ENCODE results near the gene WWOX. TPM values are rescaled to one million over a fixed set of nuclear protein-coding genes. Genes with fewer than 3 reads are reported as not detected.
"Not testable (repeated sequence)": the region's sequence is repeated elsewhere in the genome, so short reads cannot be mapped to it uniquely, and the experiment has no call there.

The WWOX gene
- total RNA-seq, 1 experiment from 2014 or later = 38.9 TPM

DNA sequence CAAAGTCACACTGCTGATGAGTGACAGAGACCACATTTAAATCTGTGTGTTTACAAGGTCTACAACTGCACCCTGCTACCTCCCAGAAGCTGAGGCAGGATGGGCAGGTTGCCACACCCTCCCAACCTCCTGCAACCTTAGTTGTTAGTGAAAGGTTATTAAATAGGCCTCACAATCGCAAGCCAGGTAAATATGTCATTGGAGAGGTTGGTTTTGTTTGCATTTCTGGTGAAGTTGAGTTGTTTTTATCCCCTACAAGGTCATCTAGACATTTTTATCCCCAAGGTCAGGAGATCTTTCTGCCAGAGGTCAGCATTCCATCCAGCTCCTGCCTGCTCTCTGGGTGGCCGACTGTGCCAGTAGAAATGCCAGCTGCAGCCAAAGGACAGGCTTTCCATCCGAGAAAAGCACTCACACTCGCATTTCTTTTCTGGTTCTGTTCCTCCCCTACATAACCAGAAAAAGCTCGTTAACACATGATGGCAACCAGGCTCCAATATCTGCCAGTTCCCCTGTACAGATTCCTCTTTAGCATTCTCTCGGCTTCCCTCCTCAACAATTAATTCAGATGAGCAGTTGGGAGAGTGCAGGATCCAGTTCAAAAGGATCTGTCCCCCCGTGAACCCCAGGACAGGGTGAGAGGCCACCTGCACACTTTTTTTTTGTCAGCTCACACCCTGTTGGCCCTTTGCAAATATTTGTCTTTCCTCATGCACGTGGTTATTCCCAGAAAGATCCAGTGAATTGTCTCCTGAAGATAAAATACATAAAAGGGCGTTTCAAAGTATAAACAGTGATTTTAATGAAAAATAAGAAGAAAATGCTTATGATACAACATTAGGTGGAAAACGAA, 938.3 kb downstream of the WWOX start:
- in situ Hi-C loops (cut with HindIII; ENCODE audit: low sequenced_read_pairs) = no loop called here

GRCh38 chr16:79041206-79041605, 941.8 kb downstream of the WWOX start:
- DNase-seq (ENCODE audit: low spot score) = no peak
- in situ Hi-C loops (cut with HindIII; ENCODE audit: low sequenced_read_pairs) = no loop called here

More for the DNA sequence above, 938.3 kb downstream of the WWOX start:
- DNase-seq (ENCODE audit: low spot score) = peak; percentile 47

DNA sequence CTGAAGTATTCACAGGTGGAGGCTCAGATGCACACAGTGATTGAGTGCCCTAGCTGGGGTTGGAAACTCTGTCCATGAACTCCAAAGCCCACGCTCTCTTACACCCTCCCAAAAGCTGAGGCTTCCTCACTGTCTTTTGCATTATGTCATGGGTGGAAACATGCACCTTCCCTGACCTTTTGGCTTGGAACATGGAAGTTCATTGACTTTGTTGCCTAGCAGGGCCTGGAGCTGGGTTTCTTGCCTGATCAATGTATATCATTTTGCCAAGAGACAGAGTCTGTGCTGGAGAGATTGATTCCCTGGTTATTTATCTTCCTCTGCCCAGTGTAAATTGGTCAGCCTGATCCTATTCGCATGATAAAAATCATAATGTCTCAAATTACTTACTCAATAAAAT, 942.7 kb downstream of the WWOX start:
- in situ Hi-C loops (cut with HindIII; ENCODE audit: low sequenced_read_pairs) = no loop called here
- DNase-seq (ENCODE audit: low spot score) = no peak

DNA sequence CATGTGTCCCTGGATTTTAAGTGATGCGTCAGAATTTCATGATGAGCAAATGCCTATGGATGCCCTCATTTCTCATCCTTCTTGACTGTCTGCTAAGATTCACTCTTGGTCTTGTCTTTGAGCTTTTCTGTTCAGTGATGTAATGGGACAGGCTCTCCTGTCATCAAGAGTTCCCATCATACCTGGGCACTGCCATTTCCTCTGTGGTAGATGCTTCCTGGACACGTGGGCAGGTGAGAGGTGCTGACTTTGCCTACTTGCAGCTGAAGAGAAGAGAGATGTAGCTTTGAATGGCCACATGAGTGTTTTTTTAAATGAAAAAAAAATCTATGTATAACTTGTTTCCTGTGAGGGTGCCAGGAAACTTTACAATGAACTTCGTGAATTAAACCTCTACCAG, 943.4 kb downstream of the WWOX start:
- in situ Hi-C loops (cut with HindIII; ENCODE audit: low sequenced_read_pairs) = no loop called here
- no peak for DNase-seq (ENCODE audit: low spot score)

GRCh38 chr16:79045191-79045590, 945.7 kb downstream of the WWOX start:
- in situ Hi-C loops (cut with HindIII; ENCODE audit: low sequenced_read_pairs) = no loop called here

DNA sequence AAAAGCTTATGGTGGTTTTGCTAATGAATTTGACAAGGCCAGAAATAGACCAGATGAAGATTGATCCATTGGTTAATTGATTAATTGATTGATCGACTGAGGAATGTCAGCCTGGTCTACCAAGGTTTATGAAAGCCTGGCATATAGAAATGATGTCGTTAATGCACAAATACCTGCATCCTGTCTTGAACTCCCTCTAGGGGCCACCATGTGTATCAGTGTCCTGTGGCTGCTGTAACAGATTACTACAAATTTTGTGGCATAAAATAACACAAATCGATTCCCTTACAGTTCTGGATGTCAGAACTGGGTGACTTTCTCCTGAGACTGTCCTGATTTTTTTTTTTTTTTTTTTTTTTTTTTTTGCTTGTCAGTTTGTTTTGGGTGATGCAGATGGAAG, 947.9 kb downstream of the WWOX start:
- in situ Hi-C loops (cut with HindIII; ENCODE audit: low sequenced_read_pairs) = no loop called here
- DNase-seq (ENCODE audit: low spot score) = no peak

More at GRCh38 chr16:79045191-79045590, 945.7 kb downstream of the WWOX start:
- peak; percentile 87 for DNase-seq (ENCODE audit: low spot score)

GRCh38 chr16:79049040-79049439, 949.6 kb downstream of the WWOX start:
- DNase-seq (ENCODE audit: low spot score) = no peak
- in situ Hi-C loops (cut with HindIII; ENCODE audit: low sequenced_read_pairs) = no loop called here

DNA sequence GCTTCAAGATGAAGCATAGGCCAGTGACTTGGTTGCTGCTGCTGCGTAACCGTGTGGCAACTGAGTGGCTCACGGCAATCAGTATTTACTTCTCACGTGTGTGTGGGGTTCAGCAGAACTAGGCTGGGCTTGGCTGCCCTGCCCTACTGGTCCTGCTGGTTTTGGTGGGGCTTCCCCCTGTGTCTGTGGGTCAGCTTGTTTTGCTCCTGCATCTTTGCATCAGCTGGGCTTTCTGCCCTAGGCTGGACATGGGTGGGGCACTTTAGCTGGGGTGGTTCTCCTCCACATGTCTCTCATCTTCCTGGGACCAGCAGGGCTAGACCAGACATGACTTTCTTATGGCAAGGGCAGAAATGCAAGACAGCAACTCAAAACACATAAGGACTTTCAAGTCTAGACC, 950.6 kb downstream of the WWOX start:
- DNase-seq (ENCODE audit: low spot score) = no peak
- in situ Hi-C loops (cut with HindIII; ENCODE audit: low sequenced_read_pairs) = no loop called here

- DNase-seq (ENCODE audit: low spot score) = no peak
- in situ Hi-C loops (cut with HindIII; ENCODE audit: low sequenced_read_pairs) = no loop called here
Measured at GRCh38 chr16:79051313-79051712, 951.9 kb downstream of the WWOX start.

- DNase-seq (ENCODE audit: low spot score); in situ Hi-C loops (cut with HindIII; ENCODE audit: low sequenced_read_pairs): not testable (repeated sequence)
Measured at GRCh38 chr16:79052198-79052597, 952.7 kb downstream of the WWOX start.

GRCh38 chr16:79053577-79053976, 954.1 kb downstream of the WWOX start:
- in situ Hi-C loops (cut with HindIII; ENCODE audit: low sequenced_read_pairs) = no loop called here
- DNase-seq (ENCODE audit: low spot score) = no peak

- no peak for DNase-seq (ENCODE audit: low spot score)
- in situ Hi-C loops (cut with HindIII; ENCODE audit: low sequenced_read_pairs) = no loop called here
Measured at GRCh38 chr16:79054211-79054984, 954.9 kb downstream of the WWOX start.

DNA sequence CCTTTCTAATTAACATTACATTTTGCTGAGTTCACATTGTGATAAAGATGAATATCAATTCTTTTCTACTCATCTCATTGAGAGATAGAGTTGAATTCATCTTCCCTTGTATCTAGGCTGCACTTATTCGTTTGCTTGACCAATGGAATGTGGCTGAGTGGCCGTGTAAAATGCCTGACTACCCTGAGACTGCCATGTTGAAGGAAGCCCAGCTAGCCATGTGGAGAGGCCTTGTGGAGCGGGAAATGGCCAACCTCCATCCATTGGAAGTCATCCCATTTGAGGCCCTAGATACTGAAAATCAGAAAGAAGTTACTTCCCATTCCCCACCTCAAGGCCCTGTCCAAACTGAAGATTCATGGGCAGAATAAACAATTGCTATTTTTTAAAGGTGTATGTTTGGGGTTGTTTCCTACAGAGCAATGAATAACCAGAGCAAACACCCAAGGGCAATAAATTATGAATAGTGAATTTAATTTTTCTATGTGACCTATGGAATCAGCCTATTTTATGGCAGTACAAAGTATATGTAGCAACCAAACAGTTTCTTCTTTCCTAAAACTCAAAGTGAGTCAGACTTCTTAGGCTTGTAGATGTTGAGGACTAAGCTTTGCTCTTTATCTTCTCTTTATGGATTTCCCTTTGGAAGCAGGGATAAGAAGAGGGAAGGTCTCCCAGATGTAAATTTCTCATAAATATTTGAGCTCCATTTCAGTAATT, 956.0 kb downstream of the WWOX start:
- in situ Hi-C loops (cut with HindIII; ENCODE audit: low sequenced_read_pairs) = no loop called here
- no peak for DNase-seq (ENCODE audit: low spot score)

- in situ Hi-C loops (cut with HindIII; ENCODE audit: low sequenced_read_pairs) = no loop called here
- no peak for DNase-seq (ENCODE audit: low spot score)
Measured at GRCh38 chr16:79061181-79061580, 961.7 kb downstream of the WWOX start.

DNA sequence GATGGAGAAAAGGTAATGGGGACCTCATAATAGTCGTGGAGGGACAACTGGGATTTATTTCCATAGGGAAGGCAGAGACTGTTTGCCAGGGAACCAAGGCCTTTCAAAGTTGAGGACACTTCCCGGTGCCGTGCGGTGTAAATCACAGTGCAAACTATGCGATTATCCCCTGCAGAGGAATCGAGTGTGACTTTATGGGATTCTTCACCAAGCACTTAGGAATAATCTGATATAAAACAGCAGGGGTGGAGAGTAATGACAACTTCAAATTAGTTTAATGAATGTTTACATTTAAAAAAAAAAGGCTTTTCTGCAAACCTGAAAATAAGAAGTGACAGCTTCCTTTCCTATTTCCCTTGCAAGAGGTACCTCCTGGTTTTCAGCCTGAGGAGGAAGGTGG, 962.9 kb downstream of the WWOX start:
- in situ Hi-C loops (cut with HindIII; ENCODE audit: low sequenced_read_pairs) = no loop called here
- no peak for DNase-seq (ENCODE audit: low spot score)

GRCh38 chr16:79062821-79063220, 963.4 kb downstream of the WWOX start:
- in situ Hi-C loops (cut with HindIII; ENCODE audit: low sequenced_read_pairs) = no loop called here
- no peak for DNase-seq (ENCODE audit: low spot score)

GRCh38 chr16:79064256-79064972, 965.0 kb downstream of the WWOX start:
- DNase-seq (ENCODE audit: low spot score) = no peak
- in situ Hi-C loops (cut with HindIII; ENCODE audit: low sequenced_read_pairs) = no loop called here

GRCh38 chr16:79066561-79066960, 967.1 kb downstream of the WWOX start:
- peak; percentile 78 for DNase-seq (ENCODE audit: low spot score)
- in situ Hi-C loops (cut with HindIII; ENCODE audit: low sequenced_read_pairs) = no loop called here

DNA sequence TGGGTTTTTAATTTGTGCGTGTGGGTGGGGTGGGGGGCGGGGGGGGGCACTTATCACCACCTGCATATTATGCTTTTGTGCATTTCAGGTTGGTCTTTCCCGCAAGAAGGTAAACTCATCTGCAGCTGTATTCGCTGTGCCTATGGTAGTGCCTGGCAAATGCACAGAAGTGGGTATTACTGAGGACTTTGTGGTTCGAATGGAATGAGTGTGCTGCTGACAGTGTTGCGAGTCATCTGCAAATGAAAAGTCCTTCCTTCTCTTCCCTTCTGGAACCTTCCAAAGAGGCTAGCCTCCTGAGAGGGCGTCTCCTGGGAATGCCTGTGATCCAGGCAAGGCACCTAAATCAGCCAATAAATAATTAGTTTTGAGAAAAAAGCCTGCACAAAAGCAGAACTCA, 968.1 kb downstream of the WWOX start:
- no peak for DNase-seq (ENCODE audit: low spot score)
- in situ Hi-C loops (cut with HindIII; ENCODE audit: low sequenced_read_pairs) = no loop called here

All from G401 (cell line).